DND-41 (cell line): ENCODE measurements around the gene CRACDL.

Experiments used
- CTCF ChIP-seq: IDR thresholded peaks from 2 replicates; pipeline ENCODE4 v1.5.1; 2012; ENCODE audit warnings: borderline replicate concordance, low read length, moderate library complexity, mild to moderate bottlenecking; ENCODE audit not compliant: poor library complexity, severe bottlenecking; ENCODE audit errors: extremely low read depth
- EZH2 ChIP-seq: IDR thresholded peaks from 3 replicates; pipeline ENCODE4 v1.6.1; 2012; ENCODE audit warnings: borderline replicate concordance, low read depth, mild to moderate bottlenecking, moderate library complexity, low read length, inconsistent platforms; ENCODE audit not compliant: severe bottlenecking

- TF ChIP-seq CTCF (no peak), EZH2 (no peak)
Measured at GRCh38 chr2:98929920-98930319, 6.1 kb downstream of the CRACDL start.
